Choroid plexus epithelial cell (primary cell): Measurements from ENCODE around the gene P2RY2.

ENCODE experiments used
- DNase-seq: peaks from one replicate; pipeline ENCODE4 v3.0.0-alpha.2; 2010; ENCODE audit warnings: low read depth
- H3K4me3 ChIP-seq: 2 replicates; pipeline ENCODE4 v1.5.1; 2011; ENCODE audit warnings: low read depth, mild to moderate bottlenecking, control low read depth, low read length, moderate library complexity
- TF ChIP-seq, protein P1 (sequence below): conservative IDR thresholded peaks from 2 replicates; pipeline ENCODE4 v1.5.1; 2011; ENCODE audit warnings: low read depth, mild to moderate bottlenecking, control low read depth, inconsistent platforms, low read length, moderate library complexity

The P2RY2 gene

GRCh38 chr11:73233211-73233610, 15.1 kb downstream of the P2RY2 start:
- TF ChIP-seq, protein P1, sequence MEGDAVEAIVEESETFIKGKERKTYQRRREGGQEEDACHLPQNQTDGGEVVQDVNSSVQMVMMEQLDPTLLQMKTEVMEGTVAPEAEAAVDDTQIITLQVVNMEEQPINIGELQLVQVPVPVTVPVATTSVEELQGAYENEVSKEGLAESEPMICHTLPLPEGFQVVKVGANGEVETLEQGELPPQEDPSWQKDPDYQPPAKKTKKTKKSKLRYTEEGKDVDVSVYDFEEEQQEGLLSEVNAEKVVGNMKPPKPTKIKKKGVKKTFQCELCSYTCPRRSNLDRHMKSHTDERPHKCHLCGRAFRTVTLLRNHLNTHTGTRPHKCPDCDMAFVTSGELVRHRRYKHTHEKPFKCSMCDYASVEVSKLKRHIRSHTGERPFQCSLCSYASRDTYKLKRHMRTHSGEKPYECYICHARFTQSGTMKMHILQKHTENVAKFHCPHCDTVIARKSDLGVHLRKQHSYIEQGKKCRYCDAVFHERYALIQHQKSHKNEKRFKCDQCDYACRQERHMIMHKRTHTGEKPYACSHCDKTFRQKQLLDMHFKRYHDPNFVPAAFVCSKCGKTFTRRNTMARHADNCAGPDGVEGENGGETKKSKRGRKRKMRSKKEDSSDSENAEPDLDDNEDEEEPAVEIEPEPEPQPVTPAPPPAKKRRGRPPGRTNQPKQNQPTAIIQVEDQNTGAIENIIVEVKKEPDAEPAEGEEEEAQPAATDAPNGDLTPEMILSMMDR, result no peak
- DNase-seq, result no peak
- H3K4me3 ChIP-seq, result no peak overlapping the region

- no peak for DNase-seq
- TF ChIP-seq, protein P1, result no peak
- H3K4me3 ChIP-seq, result no peak overlapping the region
Measured at GRCh38 chr11:73233692-73234470, 15.8 kb downstream of the P2RY2 start.

GRCh38 chr11:73234471-73235181, 16.5 kb downstream of the P2RY2 start:
- no peak overlapping the region for H3K4me3 ChIP-seq
- no peak for DNase-seq
- TF ChIP-seq, protein P1, result no peak

GRCh38 chr11:73235236-73235786, 17.2 kb downstream of the P2RY2 start:
- no peak for DNase-seq
- TF ChIP-seq, protein P1, result no peak

DNA sequence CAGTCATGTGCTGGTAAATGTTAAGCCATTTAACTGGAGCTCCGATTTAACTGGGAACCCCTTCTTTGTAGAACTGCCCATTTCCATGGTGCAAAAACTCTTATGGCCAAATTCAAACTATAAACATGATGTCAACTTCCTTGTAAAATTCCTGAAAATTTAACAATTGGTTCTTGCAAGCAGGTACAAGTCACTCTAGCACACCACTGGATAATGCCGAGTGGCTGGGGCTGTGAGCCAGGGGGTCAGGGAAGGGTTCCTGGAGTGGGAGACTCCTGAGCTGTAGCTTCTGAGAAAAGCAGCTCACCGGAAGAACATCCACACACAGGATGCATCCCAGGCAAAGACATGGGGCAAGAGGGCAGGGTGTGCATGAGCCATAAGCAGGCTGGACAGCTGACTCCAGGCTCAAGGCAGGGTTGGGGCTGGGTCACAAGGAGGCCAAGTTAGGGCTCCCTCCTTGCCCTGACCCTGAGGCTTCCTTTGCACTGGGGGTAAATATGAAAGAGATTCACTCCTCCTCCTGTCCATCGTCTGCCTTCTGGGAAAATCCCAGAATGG, 18.2 kb downstream of the P2RY2 start:
- no peak overlapping the region for H3K4me3 ChIP-seq
- DNase-seq, result no peak
- TF ChIP-seq, protein P1, result no peak

More at GRCh38 chr11:73235236-73235786, 17.2 kb downstream of the P2RY2 start:
- H3K4me3 ChIP-seq, result no peak overlapping the region

DNA sequence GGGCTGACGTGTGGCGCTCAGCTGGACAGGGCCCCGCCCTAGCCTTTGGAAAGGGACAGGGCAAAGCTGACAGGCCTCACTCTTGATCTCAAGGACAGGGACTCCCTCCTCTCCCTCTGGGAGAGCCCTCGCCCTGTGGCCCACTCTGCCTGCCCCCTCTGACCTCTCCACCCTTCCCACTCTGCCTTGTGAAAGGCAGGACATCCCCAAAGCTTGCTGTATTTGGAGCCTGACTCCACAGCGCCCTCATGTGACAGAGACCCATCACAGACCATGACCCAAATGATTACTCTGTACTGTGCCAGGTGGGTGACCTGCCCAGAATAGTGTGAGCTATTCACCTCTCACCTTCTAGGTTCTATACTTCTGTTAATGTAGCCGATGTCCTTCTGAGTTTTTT, 18.8 kb downstream of the P2RY2 start:
- H3K4me3 ChIP-seq, result no peak overlapping the region
- peak; percentile 55 for DNase-seq
- TF ChIP-seq, protein P1, result peak; percentile 78
